NT2/D1 (cell line): ENCODE measurements around the gene PRKAB1.

Experiments
- SUZ12 ChIP-seq: IDR thresholded peaks from 2 replicates; pipeline ENCODE4 v1.6.1; 2011; ENCODE audit not compliant: insufficient read length, insufficient read depth; ENCODE audit errors: extremely low read depth
- YY1 ChIP-seq: IDR thresholded peaks from 2 replicates; pipeline ENCODE4 v1.6.1; 2011; ENCODE audit not compliant: insufficient read length, insufficient read depth
- ZNF274 ChIP-seq: IDR thresholded peaks from 2 replicates; pipeline ENCODE4 v1.6.1; 2011; ENCODE audit warnings: mild to moderate bottlenecking, low read depth, low read length

DNA sequence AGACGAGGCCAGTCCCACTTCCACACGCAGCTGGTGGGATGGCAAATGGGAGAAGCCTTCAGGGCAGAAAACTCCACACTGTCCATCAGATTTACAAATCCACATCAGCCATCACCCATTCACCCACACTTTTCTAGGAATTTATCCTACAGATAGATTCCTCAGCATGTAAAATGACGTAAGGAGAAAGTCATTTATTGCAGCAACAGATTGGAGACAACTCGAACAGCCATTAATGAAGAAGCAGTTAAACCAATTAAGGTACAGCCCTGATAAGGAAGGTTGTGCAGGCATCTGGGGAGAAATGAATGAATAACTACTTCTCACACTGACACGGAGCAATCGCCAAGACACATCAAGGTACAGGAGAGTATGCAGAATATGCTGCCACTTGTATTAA is 26.2 kb downstream of the PRKAB1 start:
- no peak for TF ChIP-seq ZNF274
- TF ChIP-seq YY1 = no peak
- TF ChIP-seq SUZ12 = no peak
